ENCODE results near the gene ARL1. TPM values are rescaled to one million over a fixed set of nuclear protein-coding genes. Genes with fewer than 3 reads are reported as not detected.
A peak's percentile ranks its signal among the peaks of the same experiment; 100 is the strongest.

Gene ARL1
- total and polyA plus RNA-seq, 2 of the 13 experiments (the other 11 are each of a cell fraction or from before 2014, with no cell fraction given), result 90.9 to 123 TPM

DNA sequence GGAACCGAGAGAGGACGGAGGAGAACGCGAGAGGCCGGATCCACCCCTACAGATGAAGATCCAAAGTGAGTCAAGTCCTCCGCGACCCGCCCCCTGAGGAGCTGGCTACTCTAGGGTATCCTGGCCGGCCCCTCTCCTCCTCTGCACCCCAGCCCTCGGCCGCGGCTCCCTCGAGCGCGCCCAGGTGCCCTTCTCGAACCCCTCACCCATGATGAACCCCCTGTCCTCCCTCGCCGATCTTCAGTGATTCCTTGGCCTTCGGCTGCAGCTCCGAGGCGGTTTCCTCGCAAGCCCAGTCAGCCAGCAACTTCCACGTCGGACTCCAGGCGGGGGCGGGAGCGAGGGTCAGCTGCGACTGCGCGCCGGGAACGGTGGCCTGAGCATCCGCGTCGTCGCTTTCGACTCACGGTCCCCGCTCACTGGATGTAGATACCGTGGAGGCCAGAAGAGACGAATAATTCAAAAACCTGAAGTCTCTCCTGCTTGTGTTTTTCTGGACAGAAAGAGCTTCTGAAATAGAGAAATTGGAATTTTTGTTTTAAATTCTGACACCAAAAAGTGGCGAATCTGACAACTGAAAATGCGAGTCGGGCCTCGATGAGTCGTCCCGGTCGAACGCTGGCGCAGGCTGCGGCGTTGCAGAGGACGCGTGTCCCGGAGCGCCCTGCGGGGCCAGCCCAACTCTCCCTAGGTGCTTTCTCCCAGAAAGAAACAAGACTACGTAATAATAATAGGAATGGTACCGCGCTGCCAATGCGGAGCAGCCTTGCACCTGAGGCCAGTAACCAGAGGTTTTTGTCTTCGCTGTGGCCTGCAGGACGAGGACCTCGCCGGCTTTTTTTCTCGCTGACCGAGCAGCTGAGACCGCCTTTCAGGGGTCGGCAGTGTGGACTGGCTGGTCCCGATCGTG, at the start of gene ARL1 (continued):
- TF ChIP-seq, protein P1, sequence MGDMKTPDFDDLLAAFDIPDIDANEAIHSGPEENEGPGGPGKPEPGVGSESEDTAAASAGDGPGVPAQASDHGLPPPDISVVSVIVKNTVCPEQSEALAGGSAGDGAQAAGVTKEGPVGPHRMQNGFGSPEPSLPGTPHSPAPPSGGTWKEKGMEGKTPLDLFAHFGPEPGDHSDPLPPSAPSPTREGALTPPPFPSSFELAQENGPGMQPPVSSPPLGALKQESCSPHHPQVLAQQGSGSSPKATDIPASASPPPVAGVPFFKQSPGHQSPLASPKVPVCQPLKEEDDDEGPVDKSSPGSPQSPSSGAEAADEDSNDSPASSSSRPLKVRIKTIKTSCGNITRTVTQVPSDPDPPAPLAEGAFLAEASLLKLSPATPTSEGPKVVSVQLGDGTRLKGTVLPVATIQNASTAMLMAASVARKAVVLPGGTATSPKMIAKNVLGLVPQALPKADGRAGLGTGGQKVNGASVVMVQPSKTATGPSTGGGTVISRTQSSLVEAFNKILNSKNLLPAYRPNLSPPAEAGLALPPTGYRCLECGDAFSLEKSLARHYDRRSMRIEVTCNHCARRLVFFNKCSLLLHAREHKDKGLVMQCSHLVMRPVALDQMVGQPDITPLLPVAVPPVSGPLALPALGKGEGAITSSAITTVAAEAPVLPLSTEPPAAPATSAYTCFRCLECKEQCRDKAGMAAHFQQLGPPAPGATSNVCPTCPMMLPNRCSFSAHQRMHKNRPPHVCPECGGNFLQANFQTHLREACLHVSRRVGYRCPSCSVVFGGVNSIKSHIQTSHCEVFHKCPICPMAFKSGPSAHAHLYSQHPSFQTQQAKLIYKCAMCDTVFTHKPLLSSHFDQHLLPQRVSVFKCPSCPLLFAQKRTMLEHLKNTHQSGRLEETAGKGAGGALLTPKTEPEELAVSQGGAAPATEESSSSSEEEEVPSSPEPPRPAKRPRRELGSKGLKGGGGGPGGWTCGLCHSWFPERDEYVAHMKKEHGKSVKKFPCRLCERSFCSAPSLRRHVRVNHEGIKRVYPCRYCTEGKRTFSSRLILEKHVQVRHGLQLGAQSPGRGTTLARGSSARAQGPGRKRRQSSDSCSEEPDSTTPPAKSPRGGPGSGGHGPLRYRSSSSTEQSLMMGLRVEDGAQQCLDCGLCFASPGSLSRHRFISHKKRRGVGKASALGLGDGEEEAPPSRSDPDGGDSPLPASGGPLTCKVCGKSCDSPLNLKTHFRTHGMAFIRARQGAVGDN (CRISPR knock-in tag; IDR thresholded peaks at IDR 0.05), result peak; percentile 88
- TF ChIP-seq ZNF773 (CRISPR knock-in tag; IDR thresholded peaks at IDR 0.05; ENCODE audit: borderline replicate concordance), result peak; percentile 17; the same call in 1 of the 2 replicates
- TF ChIP-seq PRMT3 (CRISPR knock-in tag; IDR thresholded peaks at IDR 0.05; ENCODE audit: borderline replicate concordance, low read depth), result no peak
- no peak for TF ChIP-seq GATA4 (IDR thresholded peaks at IDR 0.05; ENCODE audit: borderline replicate concordance, low read depth)
- TF ChIP-seq, protein P2, sequence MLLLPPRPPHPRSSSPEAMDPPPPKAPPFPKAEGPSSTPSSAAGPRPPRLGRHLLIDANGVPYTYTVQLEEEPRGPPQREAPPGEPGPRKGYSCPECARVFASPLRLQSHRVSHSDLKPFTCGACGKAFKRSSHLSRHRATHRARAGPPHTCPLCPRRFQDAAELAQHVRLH (CRISPR knock-in tag; IDR thresholded peaks at IDR 0.05; ENCODE audit: borderline replicate concordance, low read depth), result peak; percentile 18; the same call in 1 of the 2 replicates
- TF ChIP-seq SIN3A (IDR thresholded peaks at IDR 0.05; ENCODE audit: borderline replicate concordance, low read depth, low read length), result peak; percentile 40; the same call in 1 of the 2 replicates
- no peak; the same call in 1 of the 2 replicates for TF ChIP-seq EHMT2 (IDR thresholded peaks at IDR 0.05; ENCODE audit: borderline replicate concordance, low read depth, low read length)
- TF ChIP-seq, protein P3, sequence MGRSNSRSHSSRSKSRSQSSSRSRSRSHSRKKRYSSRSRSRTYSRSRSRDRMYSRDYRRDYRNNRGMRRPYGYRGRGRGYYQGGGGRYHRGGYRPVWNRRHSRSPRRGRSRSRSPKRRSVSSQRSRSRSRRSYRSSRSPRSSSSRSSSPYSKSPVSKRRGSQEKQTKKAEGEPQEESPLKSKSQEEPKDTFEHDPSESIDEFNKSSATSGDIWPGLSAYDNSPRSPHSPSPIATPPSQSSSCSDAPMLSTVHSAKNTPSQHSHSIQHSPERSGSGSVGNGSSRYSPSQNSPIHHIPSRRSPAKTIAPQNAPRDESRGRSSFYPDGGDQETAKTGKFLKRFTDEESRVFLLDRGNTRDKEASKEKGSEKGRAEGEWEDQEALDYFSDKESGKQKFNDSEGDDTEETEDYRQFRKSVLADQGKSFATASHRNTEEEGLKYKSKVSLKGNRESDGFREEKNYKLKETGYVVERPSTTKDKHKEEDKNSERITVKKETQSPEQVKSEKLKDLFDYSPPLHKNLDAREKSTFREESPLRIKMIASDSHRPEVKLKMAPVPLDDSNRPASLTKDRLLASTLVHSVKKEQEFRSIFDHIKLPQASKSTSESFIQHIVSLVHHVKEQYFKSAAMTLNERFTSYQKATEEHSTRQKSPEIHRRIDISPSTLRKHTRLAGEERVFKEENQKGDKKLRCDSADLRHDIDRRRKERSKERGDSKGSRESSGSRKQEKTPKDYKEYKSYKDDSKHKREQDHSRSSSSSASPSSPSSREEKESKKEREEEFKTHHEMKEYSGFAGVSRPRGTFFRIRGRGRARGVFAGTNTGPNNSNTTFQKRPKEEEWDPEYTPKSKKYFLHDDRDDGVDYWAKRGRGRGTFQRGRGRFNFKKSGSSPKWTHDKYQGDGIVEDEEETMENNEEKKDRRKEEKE (IDR thresholded peaks at IDR 0.05), result no peak
- TF ChIP-seq SATB2 (CRISPR knock-in tag; IDR thresholded peaks at IDR 0.05), result peak; percentile 75; the same call in 1 of the 2 replicates
- TF ChIP-seq MEF2D (CRISPR knock-in tag; IDR thresholded peaks at IDR 0.05), result no peak
- 0 out of 2 replicates have a peak, but pooled peaks have one; percentile 19 for TF ChIP-seq ZNF746 (CRISPR knock-in tag; IDR thresholded peaks at IDR 0.05)
- TF ChIP-seq ZNF30 (CRISPR knock-in tag; IDR thresholded peaks at IDR 0.05), result 0 out of 2 replicates have a peak, but pooled peaks have one; percentile 33
- TF ChIP-seq, protein P4, sequence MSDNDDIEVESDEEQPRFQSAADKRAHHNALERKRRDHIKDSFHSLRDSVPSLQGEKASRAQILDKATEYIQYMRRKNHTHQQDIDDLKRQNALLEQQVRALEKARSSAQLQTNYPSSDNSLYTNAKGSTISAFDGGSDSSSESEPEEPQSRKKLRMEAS (IDR thresholded peaks at IDR 0.05), result peak; percentile 91
- peak; percentile 44; the same call in 1 of the 2 replicates for TF ChIP-seq SALL1 (CRISPR knock-in tag; IDR thresholded peaks at IDR 0.05)
- peak; percentile 80 for TF ChIP-seq HOXA3 (CRISPR knock-in tag; IDR thresholded peaks at IDR 0.05)
- no peak for TF ChIP-seq ARNTL (CRISPR knock-in tag; IDR thresholded peaks at IDR 0.05)
- TF ChIP-seq NCOA2 (CRISPR knock-in tag; IDR thresholded peaks at IDR 0.05), result 0 out of 2 replicates have a peak, but pooled peaks have one; percentile 15
- peak; percentile 29; the same call in 1 of the 2 replicates for TF ChIP-seq RXRA (CRISPR knock-in tag; IDR thresholded peaks at IDR 0.05)
- TF ChIP-seq ZMAT3 (CRISPR knock-in tag; conservative IDR thresholded peaks at IDR 0.05), result peak; percentile 50
- TF ChIP-seq MTA1 (CRISPR knock-in tag; IDR thresholded peaks at IDR 0.05; ENCODE audit: borderline replicate concordance), result peak; percentile 52; the same call in 1 of the 2 replicates
- peak; percentile 85 for TF ChIP-seq KDM5B (CRISPR knock-in tag; IDR thresholded peaks at IDR 0.05; ENCODE audit: borderline replicate concordance)

Measured in HepG2 (cell line).